ENCODE data around the gene MOSMO. TPM values are rescaled to one million over a fixed set of nuclear protein-coding genes. Genes with fewer than 3 reads are reported as not detected.

Gene MOSMO
- total and polyA plus RNA-seq, 2 donors (not counting 3 experiments of a cell fraction or from before 2014, with no cell fraction given), result 15.9 to 22.0 TPM

GRCh38 chr16:21989751-21990150, 18.2 kb upstream of the MOSMO start:
- no peak overlapping the region for H3K4me2 ChIP-seq (ENCODE audit: insufficient read depth, low read length)
- no peaks in the 10 kb centered on the region for H3K36me3 ChIP-seq (ENCODE audit: control insufficient read depth in 2 of 2, extremely low read depth in 1 of 2, insufficient read depth in 2 of 2, low read length in 2 of 2)
- ChIA-PET POLR2A (no interaction called here), CTCF (interaction anchor here (1.2 to 6.9 kb wide), 13 partner anchors 10 to 199 kb away, joined by 3 to 130 read pairs (median 7); partner anchors contain the start of genes MOSMO, PDZD9 and VWA3A)
- no peaks in the 10 kb centered on the region for H3K27me3 ChIP-seq (ENCODE audit: control insufficient read depth in 2 of 2, insufficient read depth in 2 of 2, low read length in 2 of 2)
- H3K9me1 ChIP-seq (replicated peaks; ENCODE audit: control insufficient read depth, extremely low read depth, insufficient read depth, low read length), result no peaks in the 10 kb centered on the region
- BruUV-seq (replicated peaks), result no TSS peak
- dilution Hi-C loops (cut with MboI; ENCODE audit: extremely low pct_ligation_motif_present, low sequenced_read_pairs) (no loop called here), intact Hi-C loops (cut with micrococcal nuclease) (no loop called here)
- H3K27ac ChIP-seq (ENCODE audit: insufficient read depth, low read depth, low read length), result no peak overlapping the region
- DNase-seq (ENCODE audit: low read depth, low spot score) (no peak), FAIRE-seq (no peak)
- H3K4me3 ChIP-seq (replicated peaks in 1 of 3; ENCODE audit: insufficient read depth in 1 of 3, low read depth in 1 of 3, low read length in 3 of 3), result no peak overlapping the region
- no peaks in the 10 kb centered on the region for H3K9me3 ChIP-seq (replicated peaks; ENCODE audit: control insufficient read depth, insufficient read depth, low read length)
- H3K79me2 ChIP-seq (ENCODE audit: control insufficient read depth, insufficient read depth, low read length), result no peaks in the 10 kb centered on the region
- no peak overlapping the region for H3K9ac ChIP-seq (replicated peaks; ENCODE audit: extremely low read depth, insufficient read depth, low read length)
- no peaks in the 10 kb centered on the region for H3K4me1 ChIP-seq (ENCODE audit: control insufficient read depth, extremely low read depth, insufficient read depth, low read length)
- no peak overlapping the region for H2AFZ ChIP-seq (ENCODE audit: low read depth, low read length)
- no peaks in the 10 kb centered on the region for H4K20me1 ChIP-seq (replicated peaks; ENCODE audit: control insufficient read depth, extremely low read depth, insufficient read depth, low read length)
- TF ChIP-seq JUN (IDR thresholded peaks at IDR 0.05; ENCODE audit: borderline replicate concordance, insufficient read depth, insufficient read length, low read depth) (no peak), EZH2 (IDR thresholded peaks at IDR 0.05; ENCODE audit: borderline replicate concordance, low read depth, low read length, severe bottlenecking) (no peak), MAX (IDR thresholded peaks at IDR 0.05; ENCODE audit: insufficient read depth, insufficient read length) (no peak), MYC (IDR thresholded peaks at IDR 0.05; ENCODE audit: low read depth, low read length) (no peak), FOS (IDR thresholded peaks at IDR 0.05; ENCODE audit: borderline replicate concordance, insufficient read depth, low read length) (no peak)

- Histone ChIP-seq H3K4me2 (ENCODE audit: insufficient read depth, low read length) (no peak overlapping the region), H3K27me3 (ENCODE audit: control insufficient read depth in 2 of 2, insufficient read depth in 2 of 2, low read length in 2 of 2) (no peaks in the 10 kb centered on the region), H3K79me2 (ENCODE audit: control insufficient read depth, insufficient read depth, low read length) (no peaks in the 10 kb centered on the region), H3K9me3 (replicated peaks; ENCODE audit: control insufficient read depth, insufficient read depth, low read length) (no peaks in the 10 kb centered on the region), H4K20me1 (replicated peaks; ENCODE audit: control insufficient read depth, extremely low read depth, insufficient read depth, low read length) (no peaks in the 10 kb centered on the region), H3K9ac (replicated peaks; ENCODE audit: extremely low read depth, insufficient read depth, low read length) (no peak overlapping the region), H3K4me3 (replicated peaks in 1 of 3; ENCODE audit: insufficient read depth in 1 of 3, low read depth in 1 of 3, low read length in 3 of 3) (no peak overlapping the region), H3K36me3 (ENCODE audit: control insufficient read depth in 2 of 2, extremely low read depth in 1 of 2, insufficient read depth in 2 of 2, low read length in 2 of 2) (no peaks in the 10 kb centered on the region), H2AFZ (ENCODE audit: low read depth, low read length) (no peak overlapping the region), H3K4me1 (ENCODE audit: control insufficient read depth, extremely low read depth, insufficient read depth, low read length) (no peaks in the 10 kb centered on the region), H3K27ac (ENCODE audit: insufficient read depth, low read depth, low read length) (no peak overlapping the region), H3K9me1 (replicated peaks; ENCODE audit: control insufficient read depth, extremely low read depth, insufficient read depth, low read length) (no peaks in the 10 kb centered on the region)
- ChIA-PET POLR2A (no interaction called here), CTCF (interaction anchor here (0.9 to 6.9 kb wide), 14 partner anchors 9 to 198 kb away, joined by 3 to 130 read pairs (median 6); partner anchors contain the start of genes MOSMO, PDZD9 and VWA3A)
- DNase-seq (ENCODE audit: low read depth, low spot score) (peak; percentile 41), FAIRE-seq (peak; percentile 21)
- dilution Hi-C loops (cut with MboI; ENCODE audit: extremely low pct_ligation_motif_present, low sequenced_read_pairs), result no loop called here
- TF ChIP-seq POLR2AphosphoS5 (IDR thresholded peaks at IDR 0.05; ENCODE audit: insufficient read depth, low read depth, low read length) (no peak), MYC (IDR thresholded peaks at IDR 0.05; ENCODE audit: low read depth, low read length) (no peak), POLR2A (IDR thresholded peaks at IDR 0.05; ENCODE audit: low read depth, low read length) (no peak), GATA2 (IDR thresholded peaks at IDR 0.05; ENCODE audit: insufficient read depth, insufficient read length, low read depth, low read length) (no peak), CTCF (IDR thresholded peaks at IDR 0.05; ENCODE audit: extremely low read depth in 1 of 2, insufficient read depth in 1 of 2, low read depth in 1 of 2, low read length in 2 of 2) (no peak), JUN (IDR thresholded peaks at IDR 0.05; ENCODE audit: borderline replicate concordance, insufficient read depth, insufficient read length, low read depth) (no peak), FOS (IDR thresholded peaks at IDR 0.05; ENCODE audit: borderline replicate concordance, insufficient read depth, low read length) (no peak), EZH2 (IDR thresholded peaks at IDR 0.05; ENCODE audit: borderline replicate concordance, low read depth, low read length, severe bottlenecking) (no peak), MAX (IDR thresholded peaks at IDR 0.05; ENCODE audit: insufficient read depth, insufficient read length) (no peak)
- BruUV-seq (replicated peaks), result no TSS peak
- intact Hi-C loops (cut with micrococcal nuclease), result no loop called here
These were observed 17.4 kb upstream of the MOSMO start for GRCh38 chr16:21990381-21990944.

Data from endothelial cell of umbilical vein (primary cell).